ENCODE measurements around the gene KRTAP5-10.

KRTAP5-10 gene

GRCh38 chr11:71548716-71549151 lies 16.6 kb upstream of the KRTAP5-10 start:
- TF ChIP-seq POLR2A (IDR thresholded peaks at IDR 0.05; ENCODE audit: extremely low read depth, insufficient read length) (no peak), MYC (IDR thresholded peaks at IDR 0.05; ENCODE audit: low read depth, low read length) (no peak)
- TF ChIP-seq, protein P1, sequence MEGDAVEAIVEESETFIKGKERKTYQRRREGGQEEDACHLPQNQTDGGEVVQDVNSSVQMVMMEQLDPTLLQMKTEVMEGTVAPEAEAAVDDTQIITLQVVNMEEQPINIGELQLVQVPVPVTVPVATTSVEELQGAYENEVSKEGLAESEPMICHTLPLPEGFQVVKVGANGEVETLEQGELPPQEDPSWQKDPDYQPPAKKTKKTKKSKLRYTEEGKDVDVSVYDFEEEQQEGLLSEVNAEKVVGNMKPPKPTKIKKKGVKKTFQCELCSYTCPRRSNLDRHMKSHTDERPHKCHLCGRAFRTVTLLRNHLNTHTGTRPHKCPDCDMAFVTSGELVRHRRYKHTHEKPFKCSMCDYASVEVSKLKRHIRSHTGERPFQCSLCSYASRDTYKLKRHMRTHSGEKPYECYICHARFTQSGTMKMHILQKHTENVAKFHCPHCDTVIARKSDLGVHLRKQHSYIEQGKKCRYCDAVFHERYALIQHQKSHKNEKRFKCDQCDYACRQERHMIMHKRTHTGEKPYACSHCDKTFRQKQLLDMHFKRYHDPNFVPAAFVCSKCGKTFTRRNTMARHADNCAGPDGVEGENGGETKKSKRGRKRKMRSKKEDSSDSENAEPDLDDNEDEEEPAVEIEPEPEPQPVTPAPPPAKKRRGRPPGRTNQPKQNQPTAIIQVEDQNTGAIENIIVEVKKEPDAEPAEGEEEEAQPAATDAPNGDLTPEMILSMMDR (IDR thresholded peaks at IDR 0.05; ENCODE audit: low read depth, low read length), result no peak
- TF ChIP-seq, protein P2, sequence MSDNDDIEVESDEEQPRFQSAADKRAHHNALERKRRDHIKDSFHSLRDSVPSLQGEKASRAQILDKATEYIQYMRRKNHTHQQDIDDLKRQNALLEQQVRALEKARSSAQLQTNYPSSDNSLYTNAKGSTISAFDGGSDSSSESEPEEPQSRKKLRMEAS (IDR thresholded peaks at IDR 0.05; ENCODE audit: low read depth, low read length), result no peak
- DNase-seq (ENCODE audit: low read depth), result peak; percentile 64

GRCh38 chr11:71551711-71552110 lies 13.7 kb upstream of the KRTAP5-10 start:
- peak; percentile 69 for DNase-seq (ENCODE audit: low read depth)
- H3K4me3 ChIP-seq (ENCODE audit: low read depth, low read length), result no peak overlapping the region
- TF ChIP-seq POLR2A (IDR thresholded peaks at IDR 0.05; ENCODE audit: extremely low read depth, insufficient read length), result no peak
- TF ChIP-seq, protein P2 (IDR thresholded peaks at IDR 0.05; ENCODE audit: low read depth, low read length), result no peak
- no peak for TF ChIP-seq MYC (IDR thresholded peaks at IDR 0.05; ENCODE audit: low read depth, low read length)

More at GRCh38 chr11:71548716-71549151, 16.6 kb upstream of the KRTAP5-10 start:
- no peak overlapping the region for H3K4me3 ChIP-seq (ENCODE audit: low read depth, low read length)

- no peak for TF ChIP-seq POLR2A (IDR thresholded peaks at IDR 0.05; ENCODE audit: extremely low read depth, insufficient read length)
- TF ChIP-seq MYC (IDR thresholded peaks at IDR 0.05; ENCODE audit: low read depth, low read length), result no peak
- TF ChIP-seq, protein P2 (IDR thresholded peaks at IDR 0.05; ENCODE audit: low read depth, low read length), result no peak
- TF ChIP-seq, protein P1 (IDR thresholded peaks at IDR 0.05; ENCODE audit: low read depth, low read length), result no peak
- no peak for DNase-seq (ENCODE audit: low read depth)
- H3K4me3 ChIP-seq (ENCODE audit: low read depth, low read length), result no peak overlapping the region
These were observed 10.4 kb upstream of the KRTAP5-10 start for GRCh38 chr11:71554996-71555395.

DNA sequence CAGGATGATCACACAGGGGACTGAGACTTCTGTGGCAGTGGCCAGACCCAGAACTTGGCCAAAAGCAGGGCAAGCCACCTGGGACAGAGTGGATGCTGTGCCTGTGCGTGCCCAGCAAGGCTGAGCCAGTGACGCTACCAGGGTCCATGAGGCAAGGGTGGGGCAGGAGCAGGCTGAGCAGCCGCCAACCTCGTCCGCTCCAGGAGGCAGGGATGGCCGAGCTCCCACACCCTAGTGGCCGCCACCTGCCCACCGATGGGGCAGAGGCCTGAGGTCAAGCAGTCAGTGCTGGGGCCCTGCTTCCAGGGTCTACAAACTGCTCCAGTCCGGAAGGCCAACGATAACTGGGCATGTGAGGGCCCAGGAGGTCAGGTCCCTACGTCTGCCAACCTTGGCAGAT lies 9.9 kb upstream of the KRTAP5-10 start:
- no peak for DNase-seq (ENCODE audit: low read depth)
- no peak for TF ChIP-seq POLR2A (IDR thresholded peaks at IDR 0.05; ENCODE audit: extremely low read depth, insufficient read length)
- TF ChIP-seq, protein P2 (IDR thresholded peaks at IDR 0.05; ENCODE audit: low read depth, low read length), result no peak
- no peak for TF ChIP-seq MYC (IDR thresholded peaks at IDR 0.05; ENCODE audit: low read depth, low read length)
- TF ChIP-seq, protein P1 (IDR thresholded peaks at IDR 0.05; ENCODE audit: low read depth, low read length), result no peak
- H3K4me3 ChIP-seq (ENCODE audit: low read depth, low read length), result no peak overlapping the region

DNA sequence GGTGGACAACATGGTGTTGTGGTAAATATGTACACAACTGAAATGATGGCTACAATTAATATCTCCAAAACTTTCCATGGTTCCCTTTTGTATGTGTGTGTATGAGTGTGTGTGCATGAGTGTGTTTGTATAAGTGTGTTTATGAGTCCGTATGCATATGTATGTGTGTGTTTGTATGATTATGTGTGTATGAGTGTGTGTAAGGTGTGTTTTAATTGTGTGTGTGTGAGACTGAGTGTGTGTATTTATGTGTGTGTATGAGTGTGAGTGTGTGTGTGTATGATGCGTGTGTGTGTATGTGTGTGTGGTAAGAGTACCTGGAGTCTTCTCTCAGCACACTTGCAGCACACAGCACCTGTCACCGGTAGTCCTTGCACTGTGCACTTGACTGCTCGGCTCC lies 9.3 kb upstream of the KRTAP5-10 start:
- TF ChIP-seq POLR2A (IDR thresholded peaks at IDR 0.05; ENCODE audit: extremely low read depth, insufficient read length) (no peak), MYC (IDR thresholded peaks at IDR 0.05; ENCODE audit: low read depth, low read length) (no peak)
- TF ChIP-seq, protein P2 (IDR thresholded peaks at IDR 0.05; ENCODE audit: low read depth, low read length), result no peak
- TF ChIP-seq, protein P1 (IDR thresholded peaks at IDR 0.05; ENCODE audit: low read depth, low read length), result no peak
- no peak for DNase-seq (ENCODE audit: low read depth)
- H3K4me3 ChIP-seq (ENCODE audit: low read depth, low read length), result no peak overlapping the region

DNA sequence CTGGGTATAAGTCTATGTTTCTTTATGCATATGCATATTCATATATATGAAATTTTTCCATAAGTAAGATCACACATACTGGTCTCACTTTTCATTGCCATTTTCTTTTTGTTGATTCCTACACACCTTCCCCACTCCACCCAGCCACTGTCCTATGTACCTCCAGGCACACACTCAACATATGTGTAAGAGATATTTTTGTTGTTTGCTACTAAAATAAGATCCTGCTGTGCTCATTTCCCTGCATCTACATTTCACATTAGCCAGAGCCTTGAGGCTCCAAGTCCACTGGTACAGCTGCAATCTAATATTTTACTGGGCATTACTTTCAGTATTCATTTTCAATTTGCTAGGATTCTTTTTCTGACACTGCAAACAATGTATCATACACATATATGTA lies 8.1 kb upstream of the KRTAP5-10 start:
- no peak for DNase-seq (ENCODE audit: low read depth)
- no peak overlapping the region for H3K4me3 ChIP-seq (ENCODE audit: low read depth, low read length)
- TF ChIP-seq POLR2A (IDR thresholded peaks at IDR 0.05; ENCODE audit: extremely low read depth, insufficient read length), result no peak
- TF ChIP-seq, protein P1 (IDR thresholded peaks at IDR 0.05; ENCODE audit: low read depth, low read length), result no peak
- no peak for TF ChIP-seq MYC (IDR thresholded peaks at IDR 0.05; ENCODE audit: low read depth, low read length)
- TF ChIP-seq, protein P2 (IDR thresholded peaks at IDR 0.05; ENCODE audit: low read depth, low read length), result no peak

All from NB4 (cell line).